GM23338 (cell line): ENCODE measurements around the gene SIAH1. TPM values are rescaled to one million over a fixed set of nuclear protein-coding genes. Genes with fewer than 3 reads are reported as not detected.

Experiments
- ATAC-seq: fragments of 200-7000 bp; cut with Tn5 transposase; 3 replicates; pipeline ENCODE4 v1.9.1; 2020
- DNase-seq: peaks from one replicate; pipeline ENCODE4 v3.0.0-alpha.2; 2015; ENCODE audit warnings: low spot score
- H2AFZ ChIP-seq: fragments of 200-600 bp; sonication (generic); 2 replicates; pipeline ENCODE4 v1.8.0; 2016; ENCODE audit warnings: antibody characterized with exemption, mild to moderate bottlenecking, moderate library complexity
- H3F3A ChIP-seq: fragments of 200-600 bp; sonication (generic); replicated peaks from 2 replicates; pipeline ENCODE4 v1.8.0; 2017; ENCODE audit warnings: antibody characterized with exemption, mixed run types, low read depth
- H3K27ac ChIP-seq: fragments of 200-600 bp; sonication (generic); 2 replicates; pipeline ENCODE4 v1.6.1; 2016; ENCODE audit warnings: low read depth
- H3K27me3 ChIP-seq: fragments of 200-600 bp; sonication (generic); 2 replicates; pipeline ENCODE4 v1.8.0; 2016; ENCODE audit warnings: mild to moderate bottlenecking, mixed run types, moderate library complexity; ENCODE audit not compliant: insufficient read depth
- H3K36me3 ChIP-seq: fragments of 200-600 bp; sonication (generic); 2 replicates; pipeline ENCODE4 v1.8.0; 2016; ENCODE audit warnings: mild to moderate bottlenecking; ENCODE audit not compliant: insufficient read depth
- H3K4me1 ChIP-seq: fragments of 200-600 bp; sonication (generic); 2 replicates; pipeline ENCODE4 v1.8.0; 2016; ENCODE audit warnings: mild to moderate bottlenecking, moderate library complexity; ENCODE audit not compliant: insufficient read depth
- H3K4me2 ChIP-seq: fragments of 200-600 bp; sonication (generic); 2 replicates; pipeline ENCODE4 v1.7.1; 2017; ENCODE audit warnings: mixed run types
- H3K4me3 ChIP-seq: fragments of 200-600 bp; sonication (generic); 2 replicates; pipeline ENCODE4 v1.6.1; 2016; ENCODE audit warnings: mixed run types
- H3K79me2 ChIP-seq: fragments of 200-600 bp; sonication (generic); replicated peaks from 2 replicates; pipeline ENCODE4 v1.8.0; 2017; ENCODE audit warnings: mild to moderate bottlenecking; ENCODE audit not compliant: insufficient read depth
- H3K9me2 ChIP-seq: fragments of 200-600 bp; sonication (generic); 2 replicates; pipeline ENCODE4 v1.8.0; 2017; ENCODE audit not compliant: insufficient read depth
- H4K20me1 ChIP-seq: fragments of 200-600 bp; sonication (generic); replicated peaks from 2 replicates; pipeline ENCODE4 v1.8.0; 2017; ENCODE audit warnings: mild to moderate bottlenecking; ENCODE audit not compliant: insufficient read depth
- H3K27ac Mint-ChIP-seq: 2 replicates; pipeline ENCODE4 v1.8.0; 2020; ENCODE audit warnings: inconsistent platforms, mild to moderate bottlenecking, moderate library complexity, mixed read lengths
- H3K27me3 Mint-ChIP-seq: 3 replicates; pipeline ENCODE4 v1.8.0; 2022; ENCODE audit warnings: low read depth, mild to moderate bottlenecking, moderate library complexity, mixed read lengths, inconsistent platforms; ENCODE audit not compliant: insufficient read depth, poor library complexity
- H3K36me3 Mint-ChIP-seq: 3 replicates; pipeline ENCODE4 v1.8.0; 2021; ENCODE audit warnings: low read depth, mild to moderate bottlenecking, inconsistent platforms, moderate library complexity, mixed read lengths
- H3K4me1 Mint-ChIP-seq: 3 replicates; pipeline ENCODE4 v1.8.0; 2020; ENCODE audit warnings: mild to moderate bottlenecking, inconsistent platforms, mixed read lengths
- H3K4me3 Mint-ChIP-seq: 3 replicates; pipeline ENCODE4 v1.8.0; 2021; ENCODE audit warnings: moderate library complexity, mild to moderate bottlenecking, inconsistent platforms, mixed read lengths
- H3K9me3 Mint-ChIP-seq: 3 replicates; pipeline ENCODE4 v1.8.0; 2020; ENCODE audit warnings: moderate library complexity, mild to moderate bottlenecking, inconsistent platforms, mixed read lengths
- EZH2 ChIP-seq: fragments of 200-600 bp; sonication (generic); IDR thresholded peaks from one replicate; pipeline ENCODE4 v1.8.0; 2017; ENCODE audit warnings: antibody characterized with exemption, mild to moderate bottlenecking, low read depth; ENCODE audit not compliant: unreplicated experiment
- NANOG ChIP-seq: IDR thresholded peaks from 2 replicates; pipeline ENCODE4 v1.6.1; 2016; ENCODE audit warnings: antibody characterized with exemption, borderline replicate concordance
- ZNF114 ChIP-seq: fragments of 250-450 bp; sonication (Bioruptor Pico); IDR thresholded peaks from 2 replicates; pipeline ENCODE4 v1.5.0; 2020; ENCODE audit warnings: mild to moderate bottlenecking, moderate library complexity
- polyA plus RNA-seq: library from polyadenylated mRNA; unstranded; fragments of >200 nt; fragmentation: Nextera tagmentation; extraction: Ambion mirVana; gene quantifications from 2 replicates; pipeline ENCODE4 v1.2.1, GENCODE V29; 2016
- total RNA-seq: library from RNA; depleted of rRNA; stranded (reverse); fragments of >200 nt; shearing (Covaris generic); gene quantifications from 2 replicates; pipeline ENCODE4 v1.2.3, GENCODE V29; 2014
- TF ChIP-seq, protein P1 (sequence below): fragments of 250-450 bp; sonication (Bioruptor Pico); IDR thresholded peaks from 2 replicates; pipeline ENCODE4 v1.5.0; 2020; ENCODE audit warnings: mild to moderate bottlenecking, moderate library complexity
- TF ChIP-seq, protein P2 (sequence below): IDR thresholded peaks from one replicate; pipeline ENCODE4 v1.6.1; 2018; ENCODE audit warnings: antibody characterized with exemption; ENCODE audit not compliant: unreplicated experiment
- TF ChIP-seq, protein P3 (sequence below), 2 experiments: fragments of 200-600 bp in 1 of 2; sonication (generic) in 1 of 2; conservative IDR thresholded peaks; 2 replicates each; pipeline versions ENCODE4 v1.5.1 to v1.6.1; 2016 to 2017; ENCODE audit warnings: antibody characterized with exemption in 2 of 2, low read depth in 2 of 2, mild to moderate bottlenecking in 2 of 2, moderate library complexity in 1 of 2

The SIAH1 gene
- total and polyA plus RNA-seq, 2 experiments from 2014 or later: 42.0 to 52.7 TPM

DNA sequence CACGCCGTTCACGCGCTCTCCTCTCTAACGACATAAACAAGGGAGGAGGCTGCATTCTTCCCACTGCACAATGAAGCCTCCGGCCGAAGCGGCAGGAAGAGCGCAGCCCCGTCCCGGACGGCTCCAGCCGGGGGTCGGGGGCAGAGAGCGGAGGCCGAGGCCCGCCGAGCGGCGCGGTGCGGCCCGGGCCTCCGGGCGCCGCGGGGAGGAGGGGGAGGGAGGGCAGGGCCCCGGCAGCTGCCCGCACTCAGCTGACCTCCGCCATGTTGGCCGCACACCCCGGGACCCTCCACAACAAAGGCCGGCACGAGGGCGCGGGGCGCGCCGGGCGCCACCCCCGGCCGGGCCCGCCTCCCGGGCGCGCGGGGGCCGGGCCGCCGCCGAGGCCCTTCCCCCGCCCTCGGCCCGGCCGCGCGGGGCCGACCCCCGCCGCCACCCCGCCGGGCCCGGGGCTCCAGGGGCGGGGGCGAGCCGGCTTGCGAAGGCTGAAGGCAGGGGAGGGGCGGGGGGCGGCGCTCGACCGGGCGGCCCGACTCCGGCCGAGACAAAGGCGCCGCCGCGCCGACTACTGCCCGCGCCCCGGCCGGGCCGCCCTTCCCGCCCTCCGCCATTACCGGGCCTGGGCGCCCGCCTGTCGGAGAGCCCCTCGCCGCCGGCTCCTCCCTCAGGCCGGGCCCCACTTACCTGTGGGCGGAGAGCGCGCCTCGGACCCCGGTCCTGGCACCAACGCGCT lies 527 bp downstream of the SIAH1 start (continued):
- TF ChIP-seq, protein P1, sequence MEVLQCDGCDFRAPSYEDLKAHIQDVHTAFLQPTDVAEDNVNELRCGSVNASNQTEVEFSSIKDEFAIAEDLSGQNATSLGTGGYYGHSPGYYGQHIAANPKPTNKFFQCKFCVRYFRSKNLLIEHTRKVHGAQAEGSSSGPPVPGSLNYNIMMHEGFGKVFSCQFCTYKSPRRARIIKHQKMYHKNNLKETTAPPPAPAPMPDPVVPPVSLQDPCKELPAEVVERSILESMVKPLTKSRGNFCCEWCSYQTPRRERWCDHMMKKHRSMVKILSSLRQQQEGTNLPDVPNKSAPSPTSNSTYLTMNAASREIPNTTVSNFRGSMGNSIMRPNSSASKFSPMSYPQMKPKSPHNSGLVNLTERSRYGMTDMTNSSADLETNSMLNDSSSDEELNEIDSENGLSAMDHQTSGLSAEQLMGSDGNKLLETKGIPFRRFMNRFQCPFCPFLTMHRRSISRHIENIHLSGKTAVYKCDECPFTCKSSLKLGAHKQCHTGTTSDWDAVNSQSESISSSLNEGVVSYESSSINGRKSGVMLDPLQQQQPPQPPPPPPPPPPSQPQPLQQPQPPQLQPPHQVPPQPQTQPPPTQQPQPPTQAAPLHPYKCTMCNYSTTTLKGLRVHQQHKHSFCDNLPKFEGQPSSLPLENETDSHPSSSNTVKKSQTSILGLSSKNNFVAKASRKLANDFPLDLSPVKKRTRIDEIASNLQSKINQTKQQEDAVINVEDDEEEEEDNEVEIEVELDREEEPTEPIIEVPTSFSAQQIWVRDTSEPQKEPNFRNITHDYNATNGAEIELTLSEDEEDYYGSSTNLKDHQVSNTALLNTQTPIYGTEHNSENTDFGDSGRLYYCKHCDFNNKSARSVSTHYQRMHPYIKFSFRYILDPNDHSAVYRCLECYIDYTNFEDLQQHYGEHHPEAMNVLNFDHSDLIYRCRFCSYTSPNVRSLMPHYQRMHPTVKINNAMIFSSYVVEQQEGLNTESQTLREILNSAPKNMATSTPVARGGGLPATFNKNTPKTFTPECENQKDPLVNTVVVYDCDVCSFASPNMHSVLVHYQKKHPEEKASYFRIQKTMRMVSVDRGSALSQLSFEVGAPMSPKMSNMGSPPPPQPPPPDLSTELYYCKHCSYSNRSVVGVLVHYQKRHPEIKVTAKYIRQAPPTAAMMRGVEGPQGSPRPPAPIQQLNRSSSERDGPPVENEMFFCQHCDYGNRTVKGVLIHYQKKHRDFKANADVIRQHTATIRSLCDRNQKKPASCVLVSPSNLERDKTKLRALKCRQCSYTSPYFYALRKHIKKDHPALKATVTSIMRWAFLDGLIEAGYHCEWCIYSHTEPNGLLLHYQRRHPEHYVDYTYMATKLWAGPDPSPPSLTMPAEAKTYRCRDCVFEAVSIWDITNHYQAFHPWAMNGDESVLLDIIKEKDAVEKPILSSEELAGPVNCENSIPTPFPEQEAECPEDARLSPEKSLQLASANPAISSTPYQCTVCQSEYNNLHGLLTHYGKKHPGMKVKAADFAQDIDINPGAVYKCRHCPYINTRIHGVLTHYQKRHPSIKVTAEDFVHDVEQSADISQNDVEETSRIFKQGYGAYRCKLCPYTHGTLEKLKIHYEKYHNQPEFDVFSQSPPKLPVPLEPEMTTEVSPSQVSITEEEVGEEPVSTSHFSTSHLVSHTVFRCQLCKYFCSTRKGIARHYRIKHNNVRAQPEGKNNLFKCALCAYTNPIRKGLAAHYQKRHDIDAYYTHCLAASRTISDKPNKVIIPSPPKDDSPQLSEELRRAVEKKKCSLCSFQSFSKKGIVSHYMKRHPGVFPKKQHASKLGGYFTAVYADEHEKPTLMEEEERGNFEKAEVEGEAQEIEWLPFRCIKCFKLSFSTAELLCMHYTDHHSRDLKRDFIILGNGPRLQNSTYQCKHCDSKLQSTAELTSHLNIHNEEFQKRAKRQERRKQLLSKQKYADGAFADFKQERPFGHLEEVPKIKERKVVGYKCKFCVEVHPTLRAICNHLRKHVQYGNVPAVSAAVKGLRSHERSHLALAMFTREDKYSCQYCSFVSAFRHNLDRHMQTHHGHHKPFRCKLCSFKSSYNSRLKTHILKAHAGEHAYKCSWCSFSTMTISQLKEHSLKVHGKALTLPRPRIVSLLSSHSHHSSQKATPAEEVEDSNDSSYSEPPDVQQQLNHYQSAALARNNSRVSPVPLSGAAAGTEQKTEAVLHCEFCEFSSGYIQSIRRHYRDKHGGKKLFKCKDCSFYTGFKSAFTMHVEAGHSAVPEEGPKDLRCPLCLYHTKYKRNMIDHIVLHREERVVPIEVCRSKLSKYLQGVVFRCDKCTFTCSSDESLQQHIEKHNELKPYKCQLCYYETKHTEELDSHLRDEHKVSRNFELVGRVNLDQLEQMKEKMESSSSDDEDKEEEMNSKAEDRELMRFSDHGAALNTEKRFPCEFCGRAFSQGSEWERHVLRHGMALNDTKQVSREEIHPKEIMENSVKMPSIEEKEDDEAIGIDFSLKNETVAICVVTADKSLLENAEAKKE (CRISPR knock-in tag): no peak
- TF ChIP-seq ZNF114: no peak

DNA sequence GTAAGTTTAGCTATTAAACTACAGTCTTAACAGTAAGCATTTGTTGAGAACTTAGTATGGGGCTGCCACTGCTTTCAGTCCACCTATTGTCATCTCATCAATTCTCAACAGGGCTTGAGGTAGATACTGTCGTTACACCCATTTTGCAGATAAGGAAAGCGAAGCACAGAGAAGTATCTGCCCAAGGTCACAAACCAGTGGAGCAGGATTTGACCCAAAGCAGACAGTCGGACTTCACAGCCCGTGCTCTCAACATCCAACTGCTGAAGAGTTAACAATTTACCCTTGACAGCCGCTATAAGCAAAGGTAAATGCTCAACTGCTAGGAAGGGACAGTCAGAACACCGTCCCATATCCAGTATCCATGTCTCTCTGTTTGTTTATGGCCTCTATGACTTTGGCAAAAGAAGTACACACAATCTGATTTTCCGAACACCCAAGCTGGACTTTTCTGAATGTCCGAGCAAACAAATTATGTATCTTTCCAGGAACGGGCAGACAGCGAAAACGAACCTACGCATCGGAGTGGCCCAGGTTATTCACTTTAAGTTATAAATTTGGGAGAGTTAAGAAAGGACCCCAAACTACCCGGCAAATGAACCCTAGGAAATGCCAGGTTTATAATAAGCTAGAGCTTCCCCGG lies 1.2 kb downstream of the SIAH1 start:
- H3K4me1 ChIP-seq: peaks cover 47% of the 10 kb centered on the region
- TF ChIP-seq EZH2 (no peak), NANOG (no peak), ZNF114 (no peak)
- TF ChIP-seq, protein P2, sequence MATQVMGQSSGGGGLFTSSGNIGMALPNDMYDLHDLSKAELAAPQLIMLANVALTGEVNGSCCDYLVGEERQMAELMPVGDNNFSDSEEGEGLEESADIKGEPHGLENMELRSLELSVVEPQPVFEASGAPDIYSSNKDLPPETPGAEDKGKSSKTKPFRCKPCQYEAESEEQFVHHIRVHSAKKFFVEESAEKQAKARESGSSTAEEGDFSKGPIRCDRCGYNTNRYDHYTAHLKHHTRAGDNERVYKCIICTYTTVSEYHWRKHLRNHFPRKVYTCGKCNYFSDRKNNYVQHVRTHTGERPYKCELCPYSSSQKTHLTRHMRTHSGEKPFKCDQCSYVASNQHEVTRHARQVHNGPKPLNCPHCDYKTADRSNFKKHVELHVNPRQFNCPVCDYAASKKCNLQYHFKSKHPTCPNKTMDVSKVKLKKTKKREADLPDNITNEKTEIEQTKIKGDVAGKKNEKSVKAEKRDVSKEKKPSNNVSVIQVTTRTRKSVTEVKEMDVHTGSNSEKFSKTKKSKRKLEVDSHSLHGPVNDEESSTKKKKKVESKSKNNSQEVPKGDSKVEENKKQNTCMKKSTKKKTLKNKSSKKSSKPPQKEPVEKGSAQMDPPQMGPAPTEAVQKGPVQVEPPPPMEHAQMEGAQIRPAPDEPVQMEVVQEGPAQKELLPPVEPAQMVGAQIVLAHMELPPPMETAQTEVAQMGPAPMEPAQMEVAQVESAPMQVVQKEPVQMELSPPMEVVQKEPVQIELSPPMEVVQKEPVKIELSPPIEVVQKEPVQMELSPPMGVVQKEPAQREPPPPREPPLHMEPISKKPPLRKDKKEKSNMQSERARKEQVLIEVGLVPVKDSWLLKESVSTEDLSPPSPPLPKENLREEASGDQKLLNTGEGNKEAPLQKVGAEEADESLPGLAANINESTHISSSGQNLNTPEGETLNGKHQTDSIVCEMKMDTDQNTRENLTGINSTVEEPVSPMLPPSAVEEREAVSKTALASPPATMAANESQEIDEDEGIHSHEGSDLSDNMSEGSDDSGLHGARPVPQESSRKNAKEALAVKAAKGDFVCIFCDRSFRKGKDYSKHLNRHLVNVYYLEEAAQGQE: no peak
- TF ChIP-seq, protein P3, sequence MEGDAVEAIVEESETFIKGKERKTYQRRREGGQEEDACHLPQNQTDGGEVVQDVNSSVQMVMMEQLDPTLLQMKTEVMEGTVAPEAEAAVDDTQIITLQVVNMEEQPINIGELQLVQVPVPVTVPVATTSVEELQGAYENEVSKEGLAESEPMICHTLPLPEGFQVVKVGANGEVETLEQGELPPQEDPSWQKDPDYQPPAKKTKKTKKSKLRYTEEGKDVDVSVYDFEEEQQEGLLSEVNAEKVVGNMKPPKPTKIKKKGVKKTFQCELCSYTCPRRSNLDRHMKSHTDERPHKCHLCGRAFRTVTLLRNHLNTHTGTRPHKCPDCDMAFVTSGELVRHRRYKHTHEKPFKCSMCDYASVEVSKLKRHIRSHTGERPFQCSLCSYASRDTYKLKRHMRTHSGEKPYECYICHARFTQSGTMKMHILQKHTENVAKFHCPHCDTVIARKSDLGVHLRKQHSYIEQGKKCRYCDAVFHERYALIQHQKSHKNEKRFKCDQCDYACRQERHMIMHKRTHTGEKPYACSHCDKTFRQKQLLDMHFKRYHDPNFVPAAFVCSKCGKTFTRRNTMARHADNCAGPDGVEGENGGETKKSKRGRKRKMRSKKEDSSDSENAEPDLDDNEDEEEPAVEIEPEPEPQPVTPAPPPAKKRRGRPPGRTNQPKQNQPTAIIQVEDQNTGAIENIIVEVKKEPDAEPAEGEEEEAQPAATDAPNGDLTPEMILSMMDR (conservative IDR thresholded peaks at IDR 0.05; ENCODE audit: low read depth in 2 of 2): no peak
- H3K9me2 ChIP-seq: no peaks in the 10 kb centered on the region
- H3K27ac ChIP-seq: peak overlapping the region; percentile 94
- peak overlapping the region; percentile 78 for H3K4me3 ChIP-seq
- Mint-ChIP-seq H3K27ac (peak overlapping the region; percentile 98), H3K4me1 (peaks cover 47% of the 10 kb centered on the region), H3K27me3 (peaks cover 8% of the 10 kb centered on the region), H3K9me3 (no peaks in the 10 kb centered on the region), H3K4me3 (peak overlapping the region; percentile 92), H3K36me3 (peaks cover 3% of the 10 kb centered on the region; the same call in 2 of the 3 replicates)
- peaks cover 15% of the 10 kb centered on the region for H3F3A ChIP-seq
- H3K36me3 ChIP-seq: no peaks in the 10 kb centered on the region
- DNase-seq: peak; percentile 35
- peaks cover 55% of the 10 kb centered on the region for H3K79me2 ChIP-seq
- no peaks in the 10 kb centered on the region for H3K27me3 ChIP-seq
- peaks cover 14% of the 10 kb centered on the region; the same call in 1 of the 2 replicates for H4K20me1 ChIP-seq
- no peak for ATAC-seq
- H2AFZ ChIP-seq: no peak overlapping the region
- H3K4me2 ChIP-seq: peak overlapping the region; percentile 90
